ENCODE data around the gene TARBP1.
"Not testable (repeated sequence)": the region's sequence is repeated elsewhere in the genome, so short reads cannot be mapped to it uniquely, and the experiment has no call there.

Gene TARBP1, protein sequence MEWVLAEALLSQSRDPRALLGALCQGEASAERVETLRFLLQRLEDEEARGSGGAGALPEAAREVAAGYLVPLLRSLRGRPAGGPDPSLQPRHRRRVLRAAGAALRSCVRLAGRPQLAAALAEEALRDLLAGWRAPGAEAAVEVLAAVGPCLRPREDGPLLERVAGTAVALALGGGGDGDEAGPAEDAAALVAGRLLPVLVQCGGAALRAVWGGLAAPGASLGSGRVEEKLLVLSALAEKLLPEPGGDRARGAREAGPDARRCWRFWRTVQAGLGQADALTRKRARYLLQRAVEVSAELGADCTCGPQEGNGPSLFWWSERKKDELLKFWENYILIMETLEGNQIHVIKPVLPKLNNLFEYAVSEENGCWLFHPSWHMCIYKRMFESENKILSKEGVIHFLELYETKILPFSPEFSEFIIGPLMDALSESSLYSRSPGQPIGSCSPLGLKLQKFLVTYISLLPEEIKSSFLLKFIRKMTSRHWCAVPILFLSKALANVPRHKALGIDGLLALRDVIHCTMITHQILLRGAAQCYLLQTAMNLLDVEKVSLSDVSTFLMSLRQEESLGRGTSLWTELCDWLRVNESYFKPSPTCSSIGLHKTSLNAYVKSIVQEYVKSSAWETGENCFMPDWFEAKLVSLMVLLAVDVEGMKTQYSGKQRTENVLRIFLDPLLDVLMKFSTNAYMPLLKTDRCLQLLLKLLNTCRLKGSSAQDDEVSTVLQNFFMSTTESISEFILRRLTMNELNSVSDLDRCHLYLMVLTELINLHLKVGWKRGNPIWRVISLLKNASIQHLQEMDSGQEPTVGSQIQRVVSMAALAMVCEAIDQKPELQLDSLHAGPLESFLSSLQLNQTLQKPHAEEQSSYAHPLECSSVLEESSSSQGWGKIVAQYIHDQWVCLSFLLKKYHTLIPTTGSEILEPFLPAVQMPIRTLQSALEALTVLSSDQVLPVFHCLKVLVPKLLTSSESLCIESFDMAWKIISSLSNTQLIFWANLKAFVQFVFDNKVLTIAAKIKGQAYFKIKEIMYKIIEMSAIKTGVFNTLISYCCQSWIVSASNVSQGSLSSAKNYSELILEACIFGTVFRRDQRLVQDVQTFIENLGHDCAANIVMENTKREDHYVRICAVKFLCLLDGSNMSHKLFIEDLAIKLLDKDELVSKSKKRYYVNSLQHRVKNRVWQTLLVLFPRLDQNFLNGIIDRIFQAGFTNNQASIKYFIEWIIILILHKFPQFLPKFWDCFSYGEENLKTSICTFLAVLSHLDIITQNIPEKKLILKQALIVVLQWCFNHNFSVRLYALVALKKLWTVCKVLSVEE (N-terminal part only)

DNA sequence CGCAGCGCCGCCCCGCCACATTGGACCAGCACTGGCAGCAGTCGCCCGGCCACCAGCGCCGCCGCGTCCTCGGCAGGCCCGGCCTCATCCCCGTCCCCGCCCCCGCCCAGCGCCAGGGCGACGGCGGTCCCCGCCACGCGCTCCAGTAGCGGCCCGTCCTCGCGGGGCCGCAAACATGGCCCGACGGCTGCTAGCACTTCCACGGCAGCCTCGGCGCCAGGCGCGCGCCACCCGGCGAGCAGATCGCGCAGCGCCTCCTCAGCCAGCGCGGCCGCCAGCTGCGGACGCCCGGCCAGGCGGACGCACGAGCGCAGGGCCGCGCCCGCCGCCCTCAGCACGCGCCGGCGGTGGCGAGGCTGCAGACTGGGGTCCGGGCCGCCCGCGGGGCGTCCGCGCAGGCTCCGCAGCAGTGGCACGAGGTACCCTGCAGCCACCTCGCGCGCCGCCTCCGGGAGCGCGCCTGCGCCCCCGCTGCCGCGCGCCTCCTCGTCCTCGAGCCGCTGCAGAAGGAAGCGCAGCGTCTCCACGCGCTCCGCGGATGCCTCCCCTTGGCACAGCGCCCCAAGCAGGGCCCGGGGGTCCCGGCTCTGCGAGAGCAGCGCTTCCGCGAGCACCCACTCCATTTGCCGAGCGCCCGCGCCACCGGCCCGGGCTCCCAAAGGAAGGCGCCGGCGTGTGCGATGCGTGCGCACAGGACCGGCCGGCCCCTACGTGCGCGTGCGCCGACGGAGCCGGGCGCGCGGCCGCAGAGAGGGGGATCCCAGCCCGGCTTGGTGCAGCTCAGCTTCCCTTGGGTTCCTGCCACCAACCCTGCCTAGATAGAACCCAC is at the start of gene TARBP1:
TSS of gene TARBP1 (minus strand) at position 699 of the 829 bp plus-strand sequence. CDS start at position 623, 76 bp downstream.
- peak; percentile 81 for DNase-seq

DNA sequence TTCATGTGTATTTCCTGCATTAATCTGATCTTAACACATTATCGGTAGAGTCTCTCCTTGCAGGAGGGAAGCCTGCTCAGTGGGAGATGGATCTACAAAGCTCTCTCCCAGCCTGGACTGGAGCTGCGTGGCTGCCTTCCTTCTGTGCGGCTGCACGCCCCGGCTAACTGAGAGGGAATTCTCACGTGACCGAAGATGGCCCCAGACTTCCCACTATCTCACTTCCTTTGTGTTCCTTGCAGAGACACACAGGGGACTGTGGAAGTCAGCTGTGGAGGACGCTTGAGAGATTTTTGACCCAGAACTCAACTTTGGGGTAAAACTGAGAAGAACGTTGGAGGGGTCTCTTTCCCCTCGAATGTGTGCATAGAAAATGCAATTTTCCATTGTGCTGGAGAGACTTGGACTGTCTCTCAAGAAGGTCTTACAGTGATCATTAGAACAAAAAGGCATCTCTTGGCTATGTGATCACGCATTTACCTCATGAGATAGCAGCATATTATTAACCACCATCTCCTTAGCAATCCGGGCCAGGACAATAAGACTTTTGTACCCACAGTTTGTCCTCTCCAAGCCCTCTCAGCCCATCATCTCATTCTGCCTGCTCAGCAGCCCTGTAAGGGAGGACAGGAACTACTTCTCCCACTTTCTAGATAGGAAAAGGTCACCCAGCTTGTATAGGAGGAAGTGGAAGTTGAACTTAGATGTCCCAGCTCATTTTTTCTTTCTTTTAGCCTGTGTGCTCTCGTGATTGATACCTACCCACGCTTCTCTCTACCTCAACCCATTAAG is 49.3 kb upstream of the TARBP1 start:
- no peak for DNase-seq

DNA sequence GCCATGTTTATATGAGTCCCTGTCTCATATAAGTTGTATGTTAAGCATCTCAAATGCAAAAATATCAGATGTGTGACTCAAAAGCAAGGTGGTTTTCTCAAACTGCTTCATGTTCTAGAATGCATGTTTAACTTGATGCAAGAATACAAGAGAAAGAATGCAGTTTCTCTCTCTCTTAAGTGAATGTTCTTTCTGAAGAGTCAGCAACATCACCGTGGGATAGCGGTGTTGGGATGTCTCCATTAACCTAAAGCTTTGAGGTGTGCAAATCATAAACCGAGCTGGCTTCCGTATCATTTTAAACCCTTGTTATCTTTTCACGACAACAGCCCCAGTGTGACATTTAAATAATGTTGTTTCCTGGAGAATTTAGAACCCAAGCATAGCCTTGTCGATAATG is 48.4 kb upstream of the TARBP1 start:
- DNase-seq, result no peak

DNA sequence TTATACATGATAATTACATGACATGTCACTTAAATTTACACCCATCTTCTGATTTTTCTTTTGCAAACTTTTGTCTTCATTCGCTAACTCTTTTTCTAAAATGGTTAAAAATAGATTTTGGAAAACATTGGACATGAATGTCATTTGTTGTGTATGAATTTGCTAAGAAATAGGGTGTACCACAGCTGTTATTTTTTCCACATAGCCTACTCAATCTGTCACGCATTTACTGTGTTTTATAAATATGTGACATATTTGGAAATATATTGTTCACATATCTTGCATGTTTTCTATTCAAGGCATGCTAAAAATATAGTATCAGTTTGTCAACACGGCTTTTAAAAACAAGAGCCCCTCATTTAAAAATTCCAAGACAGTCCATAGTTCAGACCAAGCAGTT is 47.9 kb upstream of the TARBP1 start:
- no peak for DNase-seq

DNA sequence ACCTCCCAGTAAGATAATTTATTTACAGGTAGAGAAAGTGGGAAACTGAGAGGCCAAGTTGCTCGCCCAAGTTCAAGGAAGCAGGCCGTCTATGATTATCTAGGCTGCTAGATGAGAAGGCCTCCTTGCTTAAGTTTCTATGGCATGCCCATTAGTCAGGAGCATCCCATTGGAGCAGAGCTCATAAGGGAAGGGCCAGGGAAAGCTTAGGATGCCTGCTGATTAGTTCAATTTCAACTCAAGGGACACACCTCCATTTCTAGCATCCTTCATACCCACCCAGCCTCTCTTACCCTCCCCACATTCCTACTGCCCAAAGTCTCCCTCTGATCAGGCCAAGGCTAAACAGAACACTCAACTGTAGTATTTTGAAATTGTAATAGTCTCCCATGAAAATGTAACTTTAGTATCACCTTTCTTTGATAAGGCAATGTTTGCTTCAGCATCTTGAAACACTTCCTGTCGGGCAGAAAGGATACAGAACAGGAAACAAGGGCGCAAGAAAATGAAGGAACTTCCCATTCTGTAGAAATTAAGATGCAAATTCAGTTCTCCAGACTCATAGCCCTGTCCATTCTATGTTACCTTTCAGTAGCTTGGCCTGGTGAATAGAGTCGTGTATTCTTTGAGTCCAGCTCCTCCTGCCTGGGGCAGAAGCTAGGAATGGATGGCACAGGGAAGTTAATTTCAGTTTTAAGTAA is 46.3 kb upstream of the TARBP1 start:
- no peak for DNase-seq

DNA sequence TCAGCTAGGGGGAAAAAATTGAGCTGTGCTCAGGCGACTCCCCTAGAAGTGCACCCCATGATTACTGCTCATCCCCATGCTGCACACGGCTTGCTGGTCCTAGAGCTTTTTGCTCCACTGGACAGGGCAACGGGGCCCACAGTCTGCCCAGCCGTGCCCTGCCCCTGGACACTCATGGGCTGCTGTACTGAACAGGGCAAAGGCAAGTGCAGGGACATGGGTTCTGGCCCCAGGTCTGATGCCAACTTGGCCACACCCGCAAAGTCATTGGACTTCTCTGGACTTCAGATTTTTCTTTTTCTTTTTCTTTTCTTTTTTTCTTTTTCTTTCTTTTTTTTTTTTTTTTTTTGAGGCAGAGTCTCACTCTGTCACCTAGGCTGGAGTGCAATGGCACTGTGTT is 42.9 kb upstream of the TARBP1 start:
- no peak for DNase-seq

DNA sequence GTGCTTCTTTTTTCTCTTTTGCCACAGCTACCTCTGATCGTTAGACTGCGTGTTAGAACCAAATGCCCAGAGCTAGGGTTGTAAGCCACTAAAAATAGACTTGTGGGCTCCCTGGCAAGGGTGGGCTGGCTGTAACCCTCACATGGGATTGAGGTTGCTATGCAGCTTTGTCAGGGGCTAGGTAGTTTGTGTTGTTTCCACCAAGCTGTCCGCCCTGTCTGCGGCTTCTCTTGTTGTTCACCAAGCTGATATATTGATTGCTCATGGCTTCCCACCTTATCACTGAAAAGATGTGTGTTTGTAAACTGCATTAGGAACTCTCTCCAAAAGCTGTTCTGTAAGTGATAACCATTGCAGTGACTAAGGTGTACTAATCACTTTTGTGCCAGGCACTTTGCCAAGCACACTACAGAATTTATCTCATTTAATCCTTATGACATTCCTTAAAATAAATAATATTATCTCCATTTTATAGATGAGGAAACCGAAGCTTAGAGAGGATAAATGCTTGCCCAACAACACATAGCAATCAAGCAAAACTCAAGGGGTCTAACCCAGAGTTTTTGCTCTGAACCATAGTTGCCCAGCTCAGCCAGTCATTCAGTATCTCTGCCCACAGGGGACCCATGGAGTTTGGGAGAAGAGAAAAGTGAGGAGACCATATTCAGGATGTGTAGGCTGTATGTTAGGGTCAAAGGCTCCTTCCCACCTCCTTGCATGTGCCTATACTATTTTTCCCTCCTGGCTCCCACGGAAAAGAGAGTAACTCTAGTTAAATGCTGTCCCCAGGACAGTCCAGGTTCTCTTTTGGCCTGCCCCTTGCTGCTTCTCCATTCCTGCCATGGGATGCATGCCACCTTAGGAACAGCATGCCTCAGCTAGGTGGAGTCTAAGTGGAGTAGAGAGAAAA is 42.2 kb upstream of the TARBP1 start:
- DNase-seq, result no peak

DNA sequence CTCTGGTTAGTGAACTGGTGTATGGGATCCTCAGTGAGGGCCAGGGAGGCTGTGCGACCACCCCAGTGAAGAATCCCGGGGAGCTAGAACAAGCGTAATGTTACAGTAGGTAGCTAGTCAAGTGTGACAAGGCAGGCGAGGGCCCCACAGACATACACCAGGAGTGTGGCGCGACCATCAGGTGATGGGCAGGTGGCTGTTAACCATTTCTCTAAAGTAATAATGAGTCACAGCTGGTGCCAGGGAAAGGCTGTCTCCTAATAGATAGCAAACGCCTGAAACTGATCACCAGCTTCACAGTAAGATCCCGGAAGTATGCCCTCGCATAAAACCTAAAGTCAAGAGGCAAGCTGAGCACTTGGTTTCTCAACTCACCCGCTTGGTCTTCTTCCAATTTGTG is 40.5 kb upstream of the TARBP1 start:
- no peak for DNase-seq

DNA sequence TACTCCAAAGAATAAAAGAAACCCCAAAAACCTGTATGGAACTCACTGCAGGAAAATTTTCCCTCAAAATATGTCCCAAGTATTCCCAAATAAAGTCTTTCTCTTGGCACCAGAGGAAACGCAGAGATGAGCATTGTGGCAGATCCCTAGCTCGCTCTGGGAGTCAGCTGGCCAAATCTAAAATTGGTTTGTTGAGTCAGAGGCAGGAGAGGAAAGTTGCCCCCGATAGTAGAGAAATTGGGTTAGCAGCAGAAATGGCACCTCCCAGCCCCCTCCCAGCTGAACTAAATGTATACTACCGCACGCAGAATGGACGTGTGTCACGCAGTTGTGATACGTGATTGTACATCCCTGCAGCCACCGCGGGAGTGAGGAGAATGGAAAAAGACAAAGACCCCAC is 39.9 kb upstream of the TARBP1 start:
- no peak for DNase-seq

DNA sequence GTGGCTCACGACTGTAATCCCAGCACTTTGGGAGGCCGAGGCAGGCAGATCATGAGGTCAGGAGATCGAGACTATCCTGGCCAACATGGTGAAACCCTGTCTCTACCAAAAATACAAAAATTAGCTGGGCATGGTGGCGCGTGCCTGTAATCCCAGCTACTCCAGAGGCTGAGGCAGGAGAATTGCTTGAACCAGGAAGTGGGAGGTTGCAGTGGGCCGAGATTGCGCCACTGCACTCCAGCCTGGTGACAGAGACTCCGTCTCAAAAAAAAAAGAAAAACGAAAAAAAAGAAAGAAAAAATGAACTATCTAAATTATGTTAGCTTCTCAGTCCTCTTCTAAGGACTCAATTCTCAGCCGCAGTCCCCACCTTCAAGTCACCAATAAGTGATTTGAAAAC is 39.1 kb upstream of the TARBP1 start:
- not testable (repeated sequence) for DNase-seq

DNA sequence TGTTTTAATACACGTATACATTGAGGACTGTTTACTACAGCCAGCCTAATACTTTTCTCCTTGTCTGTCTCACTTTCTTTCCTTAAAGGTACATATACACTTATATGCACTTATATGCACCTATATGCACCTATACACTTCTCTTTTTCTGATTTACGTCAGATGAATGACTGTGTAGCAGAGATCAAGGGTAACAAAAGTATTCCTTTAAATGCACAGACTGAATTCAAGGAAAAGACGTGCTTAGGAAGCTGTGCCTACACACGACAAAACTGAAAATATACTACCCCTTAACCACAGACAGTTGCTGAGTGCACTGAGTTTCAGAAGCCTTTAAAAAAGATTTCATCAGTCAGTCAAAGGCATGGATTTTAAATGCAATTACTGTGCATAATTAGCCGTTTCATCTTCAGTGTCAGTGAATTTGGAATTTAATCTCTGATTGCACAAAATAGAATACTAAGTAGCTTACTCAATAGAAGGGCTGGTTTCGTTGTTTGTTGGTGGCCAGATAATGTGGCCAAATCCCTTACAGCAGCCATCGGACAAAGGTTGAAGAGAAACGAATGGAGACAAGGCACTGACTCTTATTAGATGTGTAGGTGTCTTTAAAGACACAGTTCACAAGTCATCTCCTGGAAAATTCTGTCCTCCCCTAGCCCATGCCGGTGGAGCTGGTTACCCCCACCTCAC is 38.3 kb upstream of the TARBP1 start:
- DNase-seq, result no peak

DNA sequence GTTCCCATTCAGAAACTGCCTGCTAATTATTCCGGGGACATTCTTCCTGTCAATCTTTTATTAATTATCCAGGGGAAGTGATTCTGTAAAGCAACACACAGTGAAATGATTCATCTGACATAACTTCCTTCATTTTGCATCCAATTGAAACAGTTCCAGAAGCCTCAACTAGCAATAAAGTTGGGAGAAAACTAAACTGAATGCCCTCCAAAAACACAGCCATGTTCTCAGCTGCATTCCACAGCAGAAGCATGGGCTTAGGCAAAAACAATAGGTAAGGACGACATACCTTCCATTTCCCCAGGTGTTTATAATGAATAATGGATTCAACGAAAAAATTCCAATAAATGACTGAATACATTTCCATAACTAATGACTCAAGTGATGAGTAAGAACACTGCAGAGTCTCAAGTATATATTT is 36.9 kb upstream of the TARBP1 start:
- DNase-seq, result no peak

DNA sequence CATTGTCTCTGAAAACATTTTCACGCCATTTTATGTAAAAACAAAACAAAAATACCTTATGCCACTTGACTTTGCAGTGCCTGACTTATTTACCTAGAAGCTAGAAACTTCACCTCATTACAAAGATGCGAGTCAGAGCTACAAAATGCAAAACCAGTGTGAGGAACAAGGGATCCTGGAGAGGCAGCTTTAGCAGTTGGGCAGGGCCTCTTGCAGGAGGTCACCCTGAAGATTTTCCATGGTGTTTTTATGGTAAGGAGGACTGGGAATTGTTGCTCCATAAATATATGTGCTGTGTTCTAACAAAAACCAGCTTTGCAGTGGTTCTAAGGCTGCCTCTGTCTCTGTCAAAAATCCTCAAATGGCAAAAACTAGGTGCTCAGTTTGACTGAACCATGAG is 36.4 kb upstream of the TARBP1 start:
- no peak for DNase-seq

DNA sequence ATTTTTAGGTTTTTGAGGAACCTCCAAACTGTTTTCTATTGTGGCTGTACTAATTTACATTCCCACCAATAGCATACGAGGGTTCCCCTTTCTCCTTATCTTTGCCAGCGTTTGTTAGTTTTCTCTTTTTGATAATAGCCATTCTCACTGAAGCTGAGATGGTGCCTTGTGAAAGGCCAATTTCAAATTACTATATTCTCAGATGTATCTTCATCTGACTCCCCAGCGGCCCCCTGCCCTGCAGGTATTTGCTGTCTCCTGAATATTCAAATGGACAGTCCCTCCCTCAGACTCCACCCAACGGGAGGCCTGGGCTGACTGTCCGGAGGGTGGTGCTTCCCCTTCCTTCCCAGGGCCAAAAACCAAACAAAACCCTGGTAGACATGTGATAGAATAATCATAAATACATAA is 33.5 kb upstream of the TARBP1 start:
- no peak for DNase-seq

DNA sequence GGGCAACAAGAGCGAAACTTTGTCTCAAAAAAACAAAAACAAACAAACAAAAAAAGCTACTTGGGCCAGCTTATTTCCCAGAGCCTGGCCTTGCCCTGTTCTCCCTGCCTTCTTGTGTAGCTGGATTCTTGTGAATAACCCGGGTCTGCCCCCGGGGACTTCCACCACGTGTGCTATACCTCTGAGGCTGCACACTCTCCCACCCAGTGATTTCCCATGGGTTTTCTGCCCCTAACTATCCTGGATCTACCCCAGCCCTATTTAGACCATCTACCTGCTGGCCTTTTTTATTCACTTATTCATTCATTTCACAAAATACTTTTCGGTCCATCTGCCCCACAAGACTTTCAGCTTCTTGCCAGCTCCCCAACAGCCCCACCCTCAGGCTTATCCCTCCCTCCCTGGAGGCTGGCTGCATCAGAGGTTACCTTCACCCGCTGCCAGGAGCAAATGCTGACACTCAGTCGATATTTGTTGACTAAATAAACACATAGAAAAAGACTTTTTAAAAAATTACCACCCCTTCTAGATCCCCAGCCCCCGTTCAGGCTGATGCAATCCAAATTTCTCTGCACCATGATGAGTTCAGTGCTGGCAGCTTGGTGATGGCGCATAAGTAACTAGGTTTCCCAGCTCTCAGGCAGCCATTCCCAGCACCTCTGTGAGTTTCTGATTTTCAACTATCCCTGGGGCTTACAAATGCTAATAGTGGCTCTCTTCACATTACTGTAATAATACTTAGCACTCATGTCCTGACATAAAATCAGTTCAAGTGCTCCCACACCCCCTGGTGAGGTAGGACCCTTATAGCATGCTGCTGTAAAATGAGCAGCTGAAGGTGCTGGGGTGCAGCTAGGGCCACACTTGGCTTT is 30.7 kb upstream of the TARBP1 start:
- no peak for DNase-seq

DNA sequence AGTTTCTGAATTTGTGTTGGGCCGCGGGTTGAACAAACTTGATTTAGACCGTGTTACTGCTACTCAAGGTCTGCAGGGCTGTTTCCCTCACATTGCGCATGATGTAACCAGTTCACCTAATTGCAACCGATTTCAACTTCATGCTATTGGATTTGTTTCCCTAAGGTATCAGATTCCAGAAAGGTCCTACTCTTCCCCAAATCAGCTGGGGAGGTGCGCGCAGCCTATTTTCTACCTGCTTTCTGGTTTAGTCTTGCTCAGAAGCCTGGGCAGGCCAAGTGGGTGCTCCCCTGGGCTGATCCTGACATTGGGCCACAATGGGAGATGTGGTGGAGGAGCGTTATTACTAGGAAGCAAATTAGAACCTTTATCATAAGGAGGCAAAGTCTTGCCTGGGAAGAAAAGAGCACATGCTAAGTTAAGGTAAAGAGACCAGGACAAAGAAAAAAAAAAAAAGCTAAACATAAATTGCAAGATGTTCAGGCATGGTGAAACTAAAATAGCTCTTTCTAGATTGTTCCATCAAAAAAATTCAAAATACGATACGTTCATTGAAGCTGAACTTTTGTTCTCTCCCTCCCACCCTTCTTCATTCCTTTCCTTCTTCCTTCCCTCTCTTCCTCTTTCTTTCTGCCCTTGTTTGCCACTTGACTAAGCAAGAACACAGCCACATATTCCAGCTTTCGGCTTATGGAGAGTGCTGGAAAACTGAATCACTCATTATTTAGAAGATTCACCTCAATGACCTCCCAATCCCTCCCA is 28.8 kb upstream of the TARBP1 start:
- DNase-seq, result no peak

DNA sequence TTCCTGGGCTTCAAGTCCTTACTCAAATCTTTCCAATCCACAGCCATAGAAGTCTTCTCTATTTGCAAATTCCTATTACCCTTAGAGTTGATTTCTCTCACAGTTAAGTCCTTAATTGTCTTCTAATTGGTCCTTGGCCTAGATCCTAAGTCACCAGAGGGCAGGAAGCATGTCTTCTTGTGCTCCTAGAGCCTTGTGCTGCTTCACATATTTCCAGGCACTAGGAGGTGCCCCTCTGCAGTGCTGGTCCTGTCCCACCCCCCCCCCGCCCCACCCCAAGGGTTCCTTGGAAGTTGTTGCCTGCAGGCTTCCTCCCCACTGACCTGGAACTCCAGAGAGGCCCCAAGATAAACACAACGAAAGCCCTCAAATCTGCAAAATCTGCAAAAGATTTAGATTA is 28.1 kb upstream of the TARBP1 start:
- DNase-seq, result no peak

Data from stimulated activated CD4-positive, alpha-beta T cell treated with anti-CD3 and anti-CD28 coated beads, Interleukin-15, amount 100 ng/mL, for 24 hours (primary cell).